Activated CD8-positive, alpha-beta memory T cell treated with anti-CD3 and anti-CD28 coated beads for 36 hours (primary cell): ENCODE data around the gene ACOT11. TPM values are rescaled to one million over a fixed set of nuclear protein-coding genes. Genes with fewer than 3 reads are reported as not detected.

Experiments used
- CTCF ChIA-PET: fragments of 350-600 bp; sonication (Branson Sonifier 250); formaldehyde crosslinking; loops from one replicate; lab custom pipeline; 2021; ENCODE audit warnings: antibody characterized with exemption; lab: Charles Lee
- POLR2A ChIA-PET: fragments of 350-600 bp; sonication (Branson Sonifier 250); formaldehyde crosslinking; loops from one replicate; lab custom pipeline; 2021; ENCODE audit warnings: antibody characterized with exemption; lab: Charles Lee
- total RNA-seq, 2 experiments: library from RNA; stranded (reverse); gene quantifications; one replicate each; pipeline ENCODE4 v1.2.3, GENCODE V29; 2021

ACOT11 gene
- total RNA-seq, 2 experiments from 2014 or later = 0.44 to 0.57 TPM

DNA sequence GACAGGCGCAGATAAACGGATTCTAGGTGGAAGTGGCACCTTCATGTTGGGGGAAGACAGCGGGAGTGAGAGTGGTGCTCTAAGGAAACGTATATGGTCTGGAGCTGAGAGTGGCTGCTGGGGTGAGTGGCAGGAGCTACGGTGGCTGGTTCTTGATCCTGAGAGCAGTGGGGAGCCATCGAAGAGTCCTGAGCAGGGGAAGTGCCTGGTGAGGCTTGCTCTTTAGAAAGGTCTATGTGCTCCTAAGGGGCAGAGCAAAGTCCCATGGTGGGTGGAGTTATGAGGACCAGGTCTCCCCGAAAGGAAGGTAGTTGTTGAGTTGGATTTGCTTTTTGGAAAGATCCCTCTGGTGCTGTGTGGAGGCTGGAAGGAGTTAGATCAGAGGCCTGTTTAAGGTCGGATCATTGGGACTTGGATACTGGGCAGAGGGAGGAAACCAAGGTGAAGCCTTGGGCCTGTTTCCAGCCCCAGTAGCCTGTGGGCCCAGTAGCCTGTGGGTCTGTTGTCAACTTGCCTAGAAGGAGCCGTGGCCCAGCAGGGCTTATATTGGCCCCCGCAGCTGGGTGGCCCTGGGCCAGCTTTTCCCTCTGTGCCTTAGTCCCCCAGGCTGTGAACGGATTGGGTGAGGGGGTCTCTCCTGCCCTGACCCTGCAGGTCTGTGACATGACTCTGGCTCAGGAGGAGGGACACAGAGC is 33.0 kb downstream of the ACOT11 start:
- CTCF ChIA-PET = no interaction called here
- POLR2A ChIA-PET = no interaction called here

DNA sequence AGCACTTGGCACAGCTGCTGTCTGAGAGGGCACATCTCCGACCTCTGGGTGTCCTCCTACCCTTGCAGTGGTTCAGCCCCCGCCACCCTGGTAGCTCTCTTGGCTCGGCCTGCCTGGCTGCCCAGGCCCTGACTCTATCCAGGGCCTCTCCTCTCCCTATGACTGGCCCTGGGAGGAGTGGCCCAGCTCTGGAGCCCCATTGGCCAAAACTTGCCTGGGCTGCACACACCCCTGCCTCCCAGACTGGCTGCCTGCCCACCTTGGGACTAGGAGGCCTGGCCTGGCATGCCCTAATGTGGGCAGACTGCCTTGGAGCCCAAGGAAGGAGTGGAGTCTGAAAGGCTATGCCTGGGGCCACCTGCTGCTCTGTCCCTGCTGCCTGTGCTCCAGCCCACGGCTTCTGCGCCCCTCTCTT is 33.6 kb downstream of the ACOT11 start:
- CTCF ChIA-PET = no interaction called here

DNA sequence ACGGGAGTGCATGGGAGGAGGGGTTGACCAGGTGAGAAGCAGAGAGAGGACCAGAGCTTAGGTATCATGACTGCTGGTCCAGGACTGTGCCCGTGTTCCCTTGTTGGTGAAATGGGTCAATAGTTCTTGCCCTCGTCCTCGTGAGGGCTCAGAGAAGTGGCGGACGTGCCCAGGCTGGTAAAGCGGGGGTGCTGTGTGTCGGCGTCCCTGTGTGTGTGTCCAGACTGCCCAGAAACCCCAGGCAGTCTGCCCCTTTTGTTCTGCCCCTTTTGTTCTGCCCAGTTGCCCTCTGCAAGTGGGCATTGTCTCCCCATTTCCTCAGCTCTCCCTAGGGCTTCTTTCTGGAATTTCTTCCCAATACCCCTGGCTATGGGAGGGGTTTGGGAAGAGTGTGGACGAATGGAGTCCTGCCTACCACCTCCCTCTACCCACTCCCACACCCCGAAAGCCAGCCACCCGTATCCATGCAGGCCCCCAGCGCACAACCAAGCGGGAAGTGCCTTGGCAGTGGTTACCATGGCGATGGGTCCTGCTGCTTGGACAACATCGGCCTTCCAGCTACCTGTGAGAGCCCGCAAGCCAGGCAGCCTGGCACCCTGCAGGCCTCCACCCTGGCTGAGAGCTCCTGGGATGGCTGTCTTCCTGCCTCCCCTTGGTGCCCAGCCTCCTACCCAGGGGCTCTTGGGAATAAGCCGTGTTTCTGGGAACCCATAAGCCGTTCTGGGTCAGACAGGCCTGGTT is 34.7 kb downstream of the ACOT11 start:
- CTCF ChIA-PET = no interaction called here
- POLR2A ChIA-PET = no interaction called here

More for the DNA sequence above, 33.6 kb downstream of the ACOT11 start:
- POLR2A ChIA-PET = no interaction called here

DNA sequence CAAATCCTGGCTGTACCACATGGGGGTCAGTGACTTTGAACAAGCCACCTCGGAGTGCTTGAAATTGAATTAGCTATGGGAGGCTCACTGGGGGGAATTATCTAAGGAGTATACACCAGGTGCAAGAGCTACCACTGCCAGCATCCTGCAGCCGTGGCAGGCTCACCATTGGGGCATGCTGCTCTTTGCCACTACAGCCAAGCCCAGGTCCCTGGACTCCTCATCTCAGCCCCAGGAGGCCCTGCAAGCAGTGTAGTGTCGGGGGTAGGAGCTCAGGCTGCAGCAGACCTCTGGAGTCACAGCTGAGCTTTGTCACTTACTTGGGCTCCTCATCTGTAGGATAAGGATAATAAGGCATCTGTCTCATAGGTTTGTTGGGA is 35.3 kb downstream of the ACOT11 start:
- ChIA-PET POLR2A (no interaction called here), CTCF (no interaction called here)

DNA sequence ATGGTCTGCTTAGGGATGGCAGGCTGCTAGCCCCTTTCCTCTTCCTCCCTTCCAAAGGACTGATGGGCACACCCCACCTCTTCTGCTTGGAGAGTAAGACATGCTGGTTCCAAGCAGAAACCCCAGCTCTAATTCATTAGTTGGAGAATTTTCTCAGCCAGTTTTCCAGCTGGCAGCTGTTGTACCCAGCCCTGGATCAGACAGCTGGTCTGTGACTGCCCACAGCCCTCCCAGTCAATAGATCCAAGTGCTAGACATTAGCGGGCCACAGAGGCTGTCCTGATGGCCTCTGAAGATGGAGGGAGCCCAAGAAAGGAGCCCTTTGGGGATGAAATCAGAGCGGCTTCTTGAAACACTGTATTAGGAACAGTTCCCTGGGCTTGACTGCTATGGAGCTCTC is 35.8 kb downstream of the ACOT11 start:
- POLR2A ChIA-PET = no interaction called here
- CTCF ChIA-PET = no interaction called here

DNA sequence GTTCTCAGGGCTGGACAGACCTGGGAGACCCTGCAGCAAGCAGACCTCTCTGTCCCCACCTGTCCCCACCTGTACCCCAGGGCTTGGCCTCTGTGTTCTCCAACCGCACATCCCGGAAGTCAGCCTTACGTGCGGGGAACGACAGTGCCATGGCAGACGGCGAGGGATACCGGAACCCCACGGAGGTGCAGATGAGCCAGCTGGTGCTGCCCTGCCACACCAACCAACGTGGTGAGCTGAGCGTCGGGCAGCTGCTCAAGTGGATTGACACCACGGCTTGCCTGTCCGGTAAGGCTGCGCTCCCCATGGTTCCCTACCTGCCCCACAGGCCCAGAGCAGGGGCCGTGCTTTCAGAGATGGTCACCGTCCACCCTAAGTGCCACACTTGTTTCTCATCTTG is 36.5 kb downstream of the ACOT11 start:
- ChIA-PET CTCF (no interaction called here), POLR2A (no interaction called here)

DNA sequence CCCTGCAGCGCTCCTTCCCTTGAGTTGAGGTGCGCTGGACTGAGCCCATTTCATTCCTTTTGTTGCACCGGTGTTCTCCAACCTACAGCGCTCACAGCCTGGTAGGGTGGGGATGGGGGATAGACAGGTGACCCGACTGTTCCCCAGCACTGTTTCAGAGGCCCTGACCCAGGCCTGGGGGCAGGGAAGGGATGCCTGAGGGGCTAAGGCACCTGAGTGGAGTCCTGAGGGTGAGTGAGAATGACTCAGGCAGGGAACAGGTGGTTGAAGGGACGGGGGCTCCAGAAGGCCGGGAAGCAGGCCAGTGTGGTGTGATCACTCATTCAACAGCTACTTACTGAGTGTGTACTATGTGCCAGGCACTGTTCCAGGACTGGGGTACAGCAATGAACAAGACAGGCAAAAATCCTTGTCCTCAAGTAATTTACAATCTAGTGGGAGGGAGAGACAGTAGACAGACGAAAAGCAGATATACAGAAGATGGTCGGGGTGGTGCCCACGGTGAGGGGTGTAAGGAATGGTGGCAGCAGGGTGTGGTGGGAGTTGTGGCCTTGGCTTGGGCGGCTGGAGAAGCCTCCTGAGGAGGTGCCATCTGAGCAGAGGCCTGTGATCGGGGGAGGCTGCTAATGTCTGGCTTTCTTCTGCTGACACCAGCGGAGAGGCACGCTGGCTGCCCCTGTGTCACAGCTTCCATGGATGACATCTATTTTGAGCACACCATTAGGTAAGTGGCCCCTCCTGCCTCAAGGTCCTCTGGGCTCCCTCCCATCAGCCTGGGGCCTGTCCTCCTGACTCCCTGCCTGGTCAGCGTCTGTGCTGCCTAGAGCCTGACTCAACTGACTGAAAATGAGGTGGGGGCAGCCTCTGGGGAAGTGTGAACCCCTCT is 37.4 kb downstream of the ACOT11 start:
- CTCF ChIA-PET = no interaction called here
- POLR2A ChIA-PET = no interaction called here

DNA sequence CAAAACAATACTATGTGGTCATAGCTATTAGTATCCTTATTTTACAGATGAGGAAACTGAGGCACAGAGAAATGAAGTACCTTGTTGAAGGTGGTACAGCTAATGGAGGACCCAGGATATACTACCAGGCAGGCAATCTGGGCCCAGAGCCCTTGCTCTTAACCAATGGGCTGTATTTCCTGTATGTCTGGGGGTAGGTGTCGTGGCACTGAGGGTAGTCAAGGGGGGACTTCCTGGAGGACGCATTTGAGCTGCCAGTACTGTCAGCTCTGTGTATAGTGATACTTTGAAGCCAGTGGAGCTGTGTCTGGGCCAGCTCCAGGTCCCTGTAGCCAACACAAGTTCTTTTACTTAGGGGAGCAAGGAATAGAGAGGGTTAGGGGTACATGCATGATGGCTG is 40.3 kb downstream of the ACOT11 start:
- POLR2A ChIA-PET = no interaction called here
- CTCF ChIA-PET = no interaction called here

DNA sequence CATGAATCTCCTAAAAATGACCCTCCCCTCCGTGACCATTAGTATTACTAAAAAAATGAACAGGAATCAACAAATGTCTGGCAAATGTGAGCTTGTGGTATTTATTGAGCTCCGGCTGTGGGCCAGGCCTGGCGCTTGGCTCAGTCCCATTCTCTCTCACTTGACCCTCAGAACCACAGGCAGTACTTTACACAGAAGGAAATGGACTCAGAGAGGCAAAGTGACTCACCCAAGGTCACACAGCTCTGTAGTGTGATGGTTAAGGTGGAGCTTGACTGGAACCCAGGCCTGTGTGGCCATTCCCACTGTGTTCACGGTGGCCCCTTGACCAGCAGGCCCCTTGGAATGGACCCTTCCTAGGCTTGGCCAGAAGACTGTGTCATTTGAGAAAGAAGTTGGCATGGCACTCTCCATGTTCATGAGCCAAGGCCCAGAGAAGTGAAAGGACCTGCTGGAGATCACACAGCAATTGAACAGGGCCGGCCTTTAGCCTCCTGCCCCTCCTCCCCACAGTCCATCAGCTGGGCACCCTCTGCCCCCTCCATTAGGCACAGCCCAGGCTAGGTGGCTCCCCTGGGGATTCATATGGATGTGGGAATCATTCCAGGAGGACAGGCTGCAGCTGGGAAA is 43.2 kb downstream of the ACOT11 start:
- CTCF ChIA-PET = interaction anchor here (0.8 kb wide), 1 partner anchor 12 kb away, joined by 3 read pairs; no protein-coding TSS in a partner anchor
- POLR2A ChIA-PET = no interaction called here

DNA sequence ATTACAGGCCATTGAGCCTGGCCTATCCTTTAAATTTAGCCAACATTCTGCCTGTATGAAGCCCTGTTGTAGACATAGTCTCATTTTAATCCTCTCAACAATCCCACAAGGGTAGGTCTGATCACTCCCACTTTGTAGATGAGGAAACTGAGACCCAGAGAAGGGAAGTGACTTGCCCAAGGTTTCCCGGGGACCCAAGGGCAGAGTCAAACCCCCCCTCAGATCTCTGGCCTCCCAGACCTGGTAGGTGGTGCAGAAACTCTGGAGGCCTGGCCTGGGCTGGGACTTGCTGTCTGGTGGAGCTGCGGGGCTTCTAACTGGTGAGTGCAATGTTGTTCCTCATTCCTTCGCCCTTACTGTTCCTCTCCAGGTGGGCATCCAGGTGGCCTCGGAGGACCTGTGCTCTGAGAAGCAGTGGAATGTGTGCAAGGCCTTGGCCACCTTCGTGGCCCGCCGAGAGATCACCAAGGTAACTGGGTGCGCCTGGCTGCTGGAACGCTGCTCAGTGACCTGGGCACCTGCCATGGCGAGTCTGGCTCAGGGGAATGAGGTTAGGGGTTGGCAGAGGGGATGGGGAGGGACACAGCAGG is 45.6 kb downstream of the ACOT11 start:
- CTCF ChIA-PET = interaction anchor here (0.6 kb wide), 1 partner anchor 17 kb away, joined by 3 read pairs; no protein-coding TSS in a partner anchor
- POLR2A ChIA-PET = no interaction called here

DNA sequence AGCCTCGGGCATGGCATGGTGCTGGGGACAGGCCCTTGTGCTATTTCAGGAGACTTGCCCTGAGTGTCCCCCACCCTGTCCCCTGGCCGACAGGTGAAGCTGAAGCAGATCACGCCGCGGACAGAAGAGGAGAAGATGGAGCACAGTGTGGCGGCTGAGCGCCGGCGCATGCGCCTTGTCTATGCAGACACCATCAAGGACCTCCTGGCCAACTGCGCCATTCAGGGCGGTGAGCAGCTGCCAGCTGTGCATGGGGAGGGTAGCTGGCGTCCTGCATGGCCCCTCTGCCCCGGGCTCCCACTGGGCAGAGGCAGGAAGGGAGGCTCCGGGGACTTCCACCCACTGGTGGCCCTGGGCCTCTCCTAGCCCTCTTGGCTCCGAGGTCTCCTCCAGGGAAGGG is 46.4 kb downstream of the ACOT11 start:
- ChIA-PET POLR2A (no interaction called here), CTCF (no interaction called here)

DNA sequence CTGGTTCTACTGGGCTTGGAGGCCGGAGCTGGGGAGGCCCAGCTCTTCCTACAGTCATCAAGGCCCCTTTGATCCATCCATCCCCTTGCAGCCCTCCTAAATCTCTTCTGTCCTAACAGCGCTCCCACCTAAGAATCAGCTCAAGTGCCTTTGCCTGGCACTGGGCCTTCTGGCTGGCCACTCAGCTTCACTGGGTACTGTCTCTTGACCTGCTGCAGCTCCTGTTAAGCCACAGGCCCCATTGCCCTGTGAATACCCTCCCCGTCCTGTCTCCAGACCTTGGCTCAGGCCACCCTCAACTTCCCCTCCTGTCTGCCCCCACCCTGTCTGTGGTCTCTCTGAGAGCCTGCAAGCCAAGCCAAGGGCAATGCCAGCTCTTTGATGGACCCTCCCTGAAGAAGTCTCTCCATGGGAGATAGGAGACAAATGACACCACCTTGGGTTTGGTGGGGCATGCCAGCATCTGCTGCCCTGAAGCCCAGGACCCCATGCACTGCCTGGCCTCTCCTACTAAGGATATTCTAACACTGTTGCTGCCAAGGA is 48.0 kb downstream of the ACOT11 start:
- POLR2A ChIA-PET = no interaction called here
- CTCF ChIA-PET = no interaction called here

DNA sequence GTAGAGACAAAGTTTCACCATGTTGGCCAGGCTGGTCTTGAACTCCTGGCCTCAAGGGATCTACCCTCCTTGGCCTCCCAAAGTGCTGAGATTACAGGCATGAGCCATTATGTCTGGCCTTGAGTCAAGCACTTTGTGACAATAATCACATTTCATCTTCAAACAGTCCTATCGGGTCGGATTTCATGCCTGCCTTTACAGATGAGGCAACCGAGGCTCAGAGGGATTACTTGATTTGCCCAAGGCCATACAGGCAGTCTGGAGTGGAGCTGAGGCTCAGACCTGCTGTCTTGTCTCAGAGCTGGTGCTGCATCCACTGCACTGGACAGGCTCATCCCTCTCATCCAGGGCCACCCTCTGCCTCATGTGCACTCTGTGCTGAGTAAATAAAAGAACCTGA is 48.7 kb downstream of the ACOT11 start:
- ChIA-PET CTCF (no interaction called here), POLR2A (no interaction called here)

DNA sequence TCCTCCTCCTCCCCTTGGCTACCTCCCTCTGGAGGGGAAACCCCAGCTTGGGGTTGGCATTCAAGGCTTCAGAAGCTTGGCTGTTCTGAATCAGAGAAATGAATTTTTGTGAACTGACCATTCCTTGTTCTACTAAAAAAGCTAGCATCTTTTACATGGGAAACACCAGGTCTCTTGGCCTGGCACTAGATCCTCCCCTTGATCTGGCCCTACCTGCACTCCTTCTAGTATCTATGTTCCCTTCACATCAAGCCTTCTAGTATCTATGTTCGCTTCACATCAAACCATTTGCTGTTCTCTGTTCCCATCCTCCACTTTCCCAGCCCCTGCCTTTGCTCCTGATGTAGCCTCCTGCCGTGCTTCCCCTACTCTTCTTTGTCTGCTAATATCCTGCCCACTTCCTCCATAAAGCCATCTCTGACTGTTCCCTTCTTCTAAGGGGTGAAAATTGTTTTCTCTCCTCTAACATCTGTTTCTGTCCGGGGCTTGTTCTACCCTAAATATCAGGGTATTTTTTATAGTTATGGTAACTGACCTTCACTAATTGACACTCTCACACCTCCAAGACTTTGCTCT is 49.5 kb downstream of the ACOT11 start:
- ChIA-PET CTCF (no interaction called here), POLR2A (no interaction called here)

DNA sequence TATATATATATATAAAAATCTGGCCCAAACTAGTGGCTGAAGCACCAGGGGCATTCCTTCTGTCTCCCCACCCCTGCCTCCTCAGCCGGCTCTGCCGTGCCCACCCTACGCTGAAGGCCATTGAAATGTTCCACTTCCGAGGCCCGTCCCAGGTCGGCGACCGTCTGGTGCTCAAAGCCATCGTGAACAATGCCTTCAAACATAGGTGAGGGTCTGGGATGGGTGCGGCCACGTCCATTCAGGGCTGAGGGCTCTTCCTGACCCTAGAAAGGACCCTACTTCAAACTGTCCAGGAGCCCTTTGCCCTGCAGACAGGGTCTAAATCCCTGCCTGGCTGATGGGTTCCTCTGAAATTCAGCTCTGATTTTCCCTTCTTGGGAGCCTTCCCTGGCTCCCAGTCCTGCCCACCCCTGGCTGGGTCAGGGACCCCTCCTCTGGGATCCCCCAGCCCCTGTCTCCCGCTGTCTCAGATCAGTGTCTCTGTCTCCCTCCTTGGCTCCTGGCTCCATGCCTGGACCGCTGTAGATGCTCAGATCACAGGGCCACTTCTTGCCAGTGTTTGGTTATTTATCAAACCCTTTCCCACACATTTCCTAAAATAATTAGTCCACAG is 51.3 kb downstream of the ACOT11 start:
- POLR2A ChIA-PET = no interaction called here
- CTCF ChIA-PET = no interaction called here

DNA sequence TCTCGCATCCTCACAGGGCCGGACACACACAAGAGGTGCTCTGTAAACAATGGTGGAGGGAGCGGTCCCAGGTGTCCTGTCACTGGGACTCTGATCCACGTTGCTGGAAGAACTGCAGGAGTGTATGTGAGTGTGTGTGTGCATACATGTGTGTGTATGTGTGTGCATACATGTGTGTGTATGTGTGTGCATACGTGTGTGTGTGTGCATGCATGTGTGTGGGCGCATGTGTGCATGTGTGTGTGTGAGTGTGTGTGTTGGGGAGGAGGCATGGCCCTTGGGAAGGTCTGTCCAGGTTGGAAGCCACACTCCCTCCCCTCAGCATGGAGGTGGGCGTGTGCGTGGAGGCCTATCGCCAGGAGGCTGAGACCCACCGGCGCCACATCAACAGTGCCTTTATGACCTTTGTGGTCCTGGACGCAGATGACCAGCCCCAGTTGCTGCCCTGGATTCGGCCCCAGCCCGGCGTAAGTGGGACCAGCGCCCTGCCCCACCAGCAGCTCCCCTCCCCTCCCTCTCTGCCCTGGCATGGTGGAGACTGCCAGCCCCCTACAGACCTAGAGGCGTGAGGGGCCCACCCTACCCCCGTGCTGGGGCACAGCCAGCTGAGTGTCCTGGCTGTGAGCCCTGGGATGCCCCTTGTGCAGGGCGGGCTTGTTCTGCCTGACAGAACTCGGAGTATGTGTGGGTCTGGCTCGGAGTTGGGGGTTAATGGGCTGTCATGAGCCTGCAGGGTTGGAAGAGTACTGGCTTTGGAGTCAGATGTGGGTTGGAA is 53.1 kb downstream of the ACOT11 start:
- ChIA-PET POLR2A (no interaction called here), CTCF (no interaction called here)

DNA sequence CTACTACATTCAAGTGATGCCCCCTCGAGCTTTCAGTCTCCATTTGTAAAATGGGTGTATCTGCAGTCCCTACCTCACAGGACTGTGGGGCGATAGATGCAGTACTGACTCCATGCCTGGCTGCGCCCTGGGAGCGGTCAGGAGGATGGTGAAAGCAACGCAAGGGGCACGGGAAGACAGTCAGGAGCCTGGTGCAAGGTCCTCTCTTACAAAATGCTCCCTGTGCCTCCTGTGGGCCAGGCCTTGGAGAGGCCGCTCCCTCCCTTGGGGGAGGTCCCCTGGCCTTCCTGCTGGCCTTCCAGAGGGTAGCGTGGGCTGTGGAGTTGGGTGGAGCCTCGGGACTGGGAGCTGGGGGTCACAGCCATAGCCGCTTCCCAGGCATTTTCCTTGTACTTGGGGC is 53.7 kb downstream of the ACOT11 start:
- ChIA-PET POLR2A (no interaction called here), CTCF (no interaction called here)

DNA sequence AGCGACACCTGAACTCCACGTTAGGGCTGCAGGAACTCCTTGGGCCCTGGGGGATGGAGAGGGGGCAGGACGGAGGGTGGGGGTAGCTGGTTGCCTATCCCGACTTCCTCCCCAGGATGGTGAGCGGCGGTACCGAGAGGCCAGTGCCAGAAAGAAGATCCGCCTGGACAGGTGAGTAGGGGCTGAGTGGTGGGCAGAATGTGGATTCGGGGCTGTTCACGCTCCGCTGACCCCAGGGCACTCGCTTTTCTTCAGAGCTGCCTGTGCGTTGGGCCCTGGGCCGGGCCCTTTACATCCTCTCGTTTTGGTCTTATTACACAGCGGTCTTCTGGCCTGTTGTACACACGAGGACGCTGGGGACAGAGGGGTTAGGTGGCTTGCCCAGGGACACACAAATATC is 54.5 kb downstream of the ACOT11 start:
- CTCF ChIA-PET = no interaction called here
- POLR2A ChIA-PET = no interaction called here
